ENCODE measurements around the gene DNASE1L2. TPM values are rescaled to one million over a fixed set of nuclear protein-coding genes. Genes with fewer than 3 reads are reported as not detected.

The DNASE1L2 gene
- total RNA-seq, 1 experiment from 2014 or later, result 1.9 TPM

DNA sequence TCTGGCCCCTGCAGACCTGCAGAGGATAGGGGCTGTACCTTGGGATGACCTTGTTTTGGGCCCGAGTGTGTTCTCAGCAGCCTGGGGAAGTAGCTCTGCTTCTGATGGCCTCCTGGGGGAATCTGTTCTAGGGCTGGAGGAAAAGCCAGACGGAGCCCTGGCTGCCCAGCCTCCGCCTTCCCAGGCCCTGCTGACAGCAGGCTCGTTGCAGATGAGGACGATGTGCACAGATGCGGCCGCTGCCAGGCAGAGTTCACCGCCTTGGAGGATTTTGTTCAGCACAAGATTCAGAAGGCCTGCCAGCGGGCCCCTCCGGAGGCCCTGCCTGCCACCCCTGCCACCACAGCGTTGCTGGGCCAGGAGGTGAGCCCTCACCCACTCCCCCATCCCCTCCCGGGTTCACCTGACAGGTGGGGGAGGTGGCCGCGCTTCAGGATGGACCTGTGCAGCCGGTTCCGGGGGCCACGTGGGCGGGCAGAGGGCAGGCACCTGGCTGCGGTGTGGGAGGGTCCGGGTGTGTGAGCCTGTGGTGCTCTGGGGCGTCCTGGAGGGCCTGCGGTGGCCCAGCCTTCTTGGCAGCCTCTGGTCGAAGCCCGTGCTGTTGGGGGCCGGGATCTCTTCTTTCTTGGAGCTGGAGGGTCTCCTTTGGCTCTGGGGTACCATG lies 8.0 kb upstream of the DNASE1L2 start:
- intact Hi-C loops (cut with micrococcal nuclease), result no loop called here
- peaks cover 19 to 21% of the 10 kb centered on the region in 2 experiments for H3K4me1 ChIP-seq (ENCODE audit: control insufficient read depth in 1 of 2, insufficient read depth in 2 of 2, low read length in 2 of 2)
- H3K4me2 ChIP-seq (ENCODE audit: low read length), result no peak overlapping the region
- H3K36me3 ChIP-seq (ENCODE audit: control insufficient read depth in 1 of 2, insufficient read depth in 2 of 2, low read length in 2 of 2), result peaks cover 9 to 16% of the 10 kb centered on the region in 2 experiments; a peak in 3 of 4 replicates
- POLR2A ChIA-PET, result no interaction called here
- DNase-seq (ENCODE audit: low read depth, low spot score) (no peak), ATAC-seq (no peak)
- H3K9me2 ChIP-seq (ENCODE audit: insufficient read depth), result no peaks in the 10 kb centered on the region
- no peaks in the 10 kb centered on the region for H3K27me3 ChIP-seq (ENCODE audit: insufficient read depth, low read length)
- RAD21 ChIA-PET (ENCODE audit: low non-redundant PET in 1 of 2, low total read pairs in 2 of 2, uncharacterized antibody in 2 of 2, unreplicated experiment in 2 of 2), result no interaction called here
- no peak overlapping the region for H3K9ac ChIP-seq (ENCODE audit: low read length)
- H3K27ac ChIP-seq (ENCODE audit: low read depth, low read length), result no peak overlapping the region; the same call in 1 of the 2 replicates
- TF ChIP-seq EZH2 (IDR thresholded peaks at IDR 0.05) (no peak), CBX3 (IDR thresholded peaks at IDR 0.05; ENCODE audit: low read depth) (no peak), YY1 (IDR thresholded peaks at IDR 0.05; ENCODE audit: extremely low read depth, insufficient replicate concordance, low read depth, low read length) (no peak), ZNF274 (IDR thresholded peaks at IDR 0.05; ENCODE audit: low read depth, low read length) (no peak), ZFX (IDR thresholded peaks at IDR 0.05) (no peak), SP1 (IDR thresholded peaks at IDR 0.05; ENCODE audit: low read depth) (no peak), ELF1 (IDR thresholded peaks at IDR 0.05; ENCODE audit: borderline replicate concordance, low read depth) (no peak), TCF7L2 (IDR thresholded peaks at IDR 0.05; ENCODE audit: borderline replicate concordance, extremely low read depth, insufficient read depth, insufficient read length) (no peak), POLR2A (IDR thresholded peaks at IDR 0.05; ENCODE audit: borderline replicate concordance, extremely low read depth, insufficient read depth, insufficient read length) (no peak), EGR1 (IDR thresholded peaks at IDR 0.05; ENCODE audit: low read depth) (no peak), FOSL1 (IDR thresholded peaks at IDR 0.05; ENCODE audit: low read depth) (no peak), RAD21 (IDR thresholded peaks at IDR 0.05; ENCODE audit: low read depth) (no peak), SIN3A (IDR thresholded peaks at IDR 0.05; ENCODE audit: low read depth) (no peak)
- TF ChIP-seq, protein P1, sequence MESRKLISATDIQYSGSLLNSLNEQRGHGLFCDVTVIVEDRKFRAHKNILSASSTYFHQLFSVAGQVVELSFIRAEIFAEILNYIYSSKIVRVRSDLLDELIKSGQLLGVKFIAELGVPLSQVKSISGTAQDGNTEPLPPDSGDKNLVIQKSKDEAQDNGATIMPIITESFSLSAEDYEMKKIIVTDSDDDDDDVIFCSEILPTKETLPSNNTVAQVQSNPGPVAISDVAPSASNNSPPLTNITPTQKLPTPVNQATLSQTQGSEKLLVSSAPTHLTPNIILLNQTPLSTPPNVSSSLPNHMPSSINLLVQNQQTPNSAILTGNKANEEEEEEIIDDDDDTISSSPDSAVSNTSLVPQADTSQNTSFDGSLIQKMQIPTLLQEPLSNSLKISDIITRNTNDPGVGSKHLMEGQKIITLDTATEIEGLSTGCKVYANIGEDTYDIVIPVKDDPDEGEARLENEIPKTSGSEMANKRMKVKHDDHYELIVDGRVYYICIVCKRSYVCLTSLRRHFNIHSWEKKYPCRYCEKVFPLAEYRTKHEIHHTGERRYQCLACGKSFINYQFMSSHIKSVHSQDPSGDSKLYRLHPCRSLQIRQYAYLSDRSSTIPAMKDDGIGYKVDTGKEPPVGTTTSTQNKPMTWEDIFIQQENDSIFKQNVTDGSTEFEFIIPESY (IDR thresholded peaks at IDR 0.05; ENCODE audit: extremely low read depth, insufficient replicate concordance, low read length), result no peak
- TF ChIP-seq, protein P2, sequence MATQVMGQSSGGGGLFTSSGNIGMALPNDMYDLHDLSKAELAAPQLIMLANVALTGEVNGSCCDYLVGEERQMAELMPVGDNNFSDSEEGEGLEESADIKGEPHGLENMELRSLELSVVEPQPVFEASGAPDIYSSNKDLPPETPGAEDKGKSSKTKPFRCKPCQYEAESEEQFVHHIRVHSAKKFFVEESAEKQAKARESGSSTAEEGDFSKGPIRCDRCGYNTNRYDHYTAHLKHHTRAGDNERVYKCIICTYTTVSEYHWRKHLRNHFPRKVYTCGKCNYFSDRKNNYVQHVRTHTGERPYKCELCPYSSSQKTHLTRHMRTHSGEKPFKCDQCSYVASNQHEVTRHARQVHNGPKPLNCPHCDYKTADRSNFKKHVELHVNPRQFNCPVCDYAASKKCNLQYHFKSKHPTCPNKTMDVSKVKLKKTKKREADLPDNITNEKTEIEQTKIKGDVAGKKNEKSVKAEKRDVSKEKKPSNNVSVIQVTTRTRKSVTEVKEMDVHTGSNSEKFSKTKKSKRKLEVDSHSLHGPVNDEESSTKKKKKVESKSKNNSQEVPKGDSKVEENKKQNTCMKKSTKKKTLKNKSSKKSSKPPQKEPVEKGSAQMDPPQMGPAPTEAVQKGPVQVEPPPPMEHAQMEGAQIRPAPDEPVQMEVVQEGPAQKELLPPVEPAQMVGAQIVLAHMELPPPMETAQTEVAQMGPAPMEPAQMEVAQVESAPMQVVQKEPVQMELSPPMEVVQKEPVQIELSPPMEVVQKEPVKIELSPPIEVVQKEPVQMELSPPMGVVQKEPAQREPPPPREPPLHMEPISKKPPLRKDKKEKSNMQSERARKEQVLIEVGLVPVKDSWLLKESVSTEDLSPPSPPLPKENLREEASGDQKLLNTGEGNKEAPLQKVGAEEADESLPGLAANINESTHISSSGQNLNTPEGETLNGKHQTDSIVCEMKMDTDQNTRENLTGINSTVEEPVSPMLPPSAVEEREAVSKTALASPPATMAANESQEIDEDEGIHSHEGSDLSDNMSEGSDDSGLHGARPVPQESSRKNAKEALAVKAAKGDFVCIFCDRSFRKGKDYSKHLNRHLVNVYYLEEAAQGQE (IDR thresholded peaks at IDR 0.05; ENCODE audit: low read depth), result no peak
- TF ChIP-seq, protein P3, sequence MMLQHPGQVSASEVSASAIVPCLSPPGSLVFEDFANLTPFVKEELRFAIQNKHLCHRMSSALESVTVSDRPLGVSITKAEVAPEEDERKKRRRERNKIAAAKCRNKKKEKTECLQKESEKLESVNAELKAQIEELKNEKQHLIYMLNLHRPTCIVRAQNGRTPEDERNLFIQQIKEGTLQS (IDR thresholded peaks at IDR 0.05), result no peak
- TF ChIP-seq, protein P4, sequence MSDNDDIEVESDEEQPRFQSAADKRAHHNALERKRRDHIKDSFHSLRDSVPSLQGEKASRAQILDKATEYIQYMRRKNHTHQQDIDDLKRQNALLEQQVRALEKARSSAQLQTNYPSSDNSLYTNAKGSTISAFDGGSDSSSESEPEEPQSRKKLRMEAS (IDR thresholded peaks at IDR 0.05), result no peak
- H4K20me1 ChIP-seq (ENCODE audit: insufficient read depth), result no peaks in the 10 kb centered on the region; the same call in 1 of the 2 replicates
- CTCF ChIA-PET, result no interaction called here
- peaks cover 63% of the 10 kb centered on the region for H3K79me2 ChIP-seq (ENCODE audit: insufficient read depth, low read length)
- no peaks in the 10 kb centered on the region for H3K9me3 ChIP-seq (ENCODE audit: control insufficient read depth in 1 of 2, insufficient read depth in 1 of 2, low read depth in 1 of 2, low read length in 2 of 2)
- H3K4me3 ChIP-seq (replicated peaks in 1 of 2; ENCODE audit: low read depth in 1 of 2, low read length in 2 of 2), result no peak overlapping the region
- H2AFZ ChIP-seq (ENCODE audit: low read depth, low read length, poor library complexity, severe bottlenecking), result no peak overlapping the region
- no TSS peak for BruUV-seq (replicated peaks)

Measured in HCT116 (cell line).